ENCODE results near the gene ITGB5.

GRCh38 chr3:124907957-124908356 is 20.8 kb upstream of the ITGB5 start:
- TF ChIP-seq, protein P1, sequence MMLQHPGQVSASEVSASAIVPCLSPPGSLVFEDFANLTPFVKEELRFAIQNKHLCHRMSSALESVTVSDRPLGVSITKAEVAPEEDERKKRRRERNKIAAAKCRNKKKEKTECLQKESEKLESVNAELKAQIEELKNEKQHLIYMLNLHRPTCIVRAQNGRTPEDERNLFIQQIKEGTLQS (IDR thresholded peaks at IDR 0.05): no peak
- TF ChIP-seq, protein P2, sequence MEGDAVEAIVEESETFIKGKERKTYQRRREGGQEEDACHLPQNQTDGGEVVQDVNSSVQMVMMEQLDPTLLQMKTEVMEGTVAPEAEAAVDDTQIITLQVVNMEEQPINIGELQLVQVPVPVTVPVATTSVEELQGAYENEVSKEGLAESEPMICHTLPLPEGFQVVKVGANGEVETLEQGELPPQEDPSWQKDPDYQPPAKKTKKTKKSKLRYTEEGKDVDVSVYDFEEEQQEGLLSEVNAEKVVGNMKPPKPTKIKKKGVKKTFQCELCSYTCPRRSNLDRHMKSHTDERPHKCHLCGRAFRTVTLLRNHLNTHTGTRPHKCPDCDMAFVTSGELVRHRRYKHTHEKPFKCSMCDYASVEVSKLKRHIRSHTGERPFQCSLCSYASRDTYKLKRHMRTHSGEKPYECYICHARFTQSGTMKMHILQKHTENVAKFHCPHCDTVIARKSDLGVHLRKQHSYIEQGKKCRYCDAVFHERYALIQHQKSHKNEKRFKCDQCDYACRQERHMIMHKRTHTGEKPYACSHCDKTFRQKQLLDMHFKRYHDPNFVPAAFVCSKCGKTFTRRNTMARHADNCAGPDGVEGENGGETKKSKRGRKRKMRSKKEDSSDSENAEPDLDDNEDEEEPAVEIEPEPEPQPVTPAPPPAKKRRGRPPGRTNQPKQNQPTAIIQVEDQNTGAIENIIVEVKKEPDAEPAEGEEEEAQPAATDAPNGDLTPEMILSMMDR (IDR thresholded peaks at IDR 0.05; ENCODE audit: low read depth, low read length, missing input control): no peak
- TF ChIP-seq JUND (IDR thresholded peaks at IDR 0.05): no peak
- TF ChIP-seq SP1 (IDR thresholded peaks at IDR 0.05): no peak

Measured in liver (tissue), 3 donors.